Cardiac fibroblast (primary cell): Measurements from ENCODE around the gene NUDC.
"Not testable (repeated sequence)": the region's sequence is repeated elsewhere in the genome, so short reads cannot be mapped to it uniquely, and the experiment has no call there.

Experiments used
- DNase-seq, 2 donors: peaks; one replicate each; pipeline versions ENCODE4 v3.0.0 to v3.0.0-alpha.2; 2010; ENCODE audit warnings: low read depth in 2 of 2
- H3K4me3 ChIP-seq, 2 donors: replicated peaks in 1 of 2; 1 replicate in 1 of 2; 2 replicates in 1 of 2; pipeline ENCODE4 v1.5.1; 2011; ENCODE audit warnings: low read depth in 2 of 2, low read length in 2 of 2, mild to moderate bottlenecking in 2 of 2, moderate library complexity in 1 of 2
- TF ChIP-seq, protein P1 (sequence below): IDR thresholded peaks from one replicate; pipeline ENCODE4 v1.5.1; 2011; ENCODE audit warnings: low read depth, mild to moderate bottlenecking, low read length, inconsistent platforms

NUDC gene

DNA sequence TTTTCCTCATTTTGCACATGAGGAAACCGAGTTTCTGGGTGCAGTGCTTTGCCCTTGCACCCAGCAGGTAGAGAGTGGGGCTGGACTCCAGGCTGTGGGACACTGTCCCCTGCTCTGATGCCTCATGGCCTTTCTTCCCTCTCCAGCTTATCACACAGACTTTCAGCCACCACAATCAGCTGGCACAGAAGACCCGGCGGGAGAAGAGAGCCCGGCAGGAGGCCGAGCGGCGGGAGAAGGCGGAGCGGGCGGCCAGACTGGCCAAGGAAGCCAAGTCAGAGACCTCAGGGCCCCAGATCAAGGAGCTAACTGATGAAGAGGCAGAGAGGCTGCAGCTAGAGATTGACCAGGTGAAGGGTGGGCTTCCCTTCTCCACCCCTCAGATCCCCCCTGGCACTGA is 19.8 kb downstream of the NUDC start:
- DNase-seq = no peak
- TF ChIP-seq, protein P1, sequence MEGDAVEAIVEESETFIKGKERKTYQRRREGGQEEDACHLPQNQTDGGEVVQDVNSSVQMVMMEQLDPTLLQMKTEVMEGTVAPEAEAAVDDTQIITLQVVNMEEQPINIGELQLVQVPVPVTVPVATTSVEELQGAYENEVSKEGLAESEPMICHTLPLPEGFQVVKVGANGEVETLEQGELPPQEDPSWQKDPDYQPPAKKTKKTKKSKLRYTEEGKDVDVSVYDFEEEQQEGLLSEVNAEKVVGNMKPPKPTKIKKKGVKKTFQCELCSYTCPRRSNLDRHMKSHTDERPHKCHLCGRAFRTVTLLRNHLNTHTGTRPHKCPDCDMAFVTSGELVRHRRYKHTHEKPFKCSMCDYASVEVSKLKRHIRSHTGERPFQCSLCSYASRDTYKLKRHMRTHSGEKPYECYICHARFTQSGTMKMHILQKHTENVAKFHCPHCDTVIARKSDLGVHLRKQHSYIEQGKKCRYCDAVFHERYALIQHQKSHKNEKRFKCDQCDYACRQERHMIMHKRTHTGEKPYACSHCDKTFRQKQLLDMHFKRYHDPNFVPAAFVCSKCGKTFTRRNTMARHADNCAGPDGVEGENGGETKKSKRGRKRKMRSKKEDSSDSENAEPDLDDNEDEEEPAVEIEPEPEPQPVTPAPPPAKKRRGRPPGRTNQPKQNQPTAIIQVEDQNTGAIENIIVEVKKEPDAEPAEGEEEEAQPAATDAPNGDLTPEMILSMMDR = no peak
- H3K4me3 ChIP-seq = no peak overlapping the region

DNA sequence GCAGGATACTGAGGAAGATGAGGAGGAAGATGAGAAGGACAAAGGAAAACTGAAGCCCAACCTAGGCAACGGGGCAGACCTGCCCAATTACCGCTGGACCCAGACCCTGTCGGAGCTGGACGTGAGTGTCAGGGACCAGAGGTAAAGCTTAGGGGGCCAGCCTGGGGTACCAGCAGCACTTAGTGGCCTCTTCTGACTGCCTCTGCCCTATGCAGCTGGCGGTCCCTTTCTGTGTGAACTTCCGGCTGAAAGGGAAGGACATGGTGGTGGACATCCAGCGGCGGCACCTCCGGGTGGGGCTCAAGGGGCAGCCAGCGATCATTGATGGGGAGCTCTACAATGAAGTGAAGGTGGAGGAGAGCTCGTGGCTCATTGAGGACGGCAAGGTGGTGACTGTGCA is 21.1 kb downstream of the NUDC start:
- DNase-seq = no peak
- H3K4me3 ChIP-seq = no peak overlapping the region
- TF ChIP-seq, protein P1 = no peak

DNA sequence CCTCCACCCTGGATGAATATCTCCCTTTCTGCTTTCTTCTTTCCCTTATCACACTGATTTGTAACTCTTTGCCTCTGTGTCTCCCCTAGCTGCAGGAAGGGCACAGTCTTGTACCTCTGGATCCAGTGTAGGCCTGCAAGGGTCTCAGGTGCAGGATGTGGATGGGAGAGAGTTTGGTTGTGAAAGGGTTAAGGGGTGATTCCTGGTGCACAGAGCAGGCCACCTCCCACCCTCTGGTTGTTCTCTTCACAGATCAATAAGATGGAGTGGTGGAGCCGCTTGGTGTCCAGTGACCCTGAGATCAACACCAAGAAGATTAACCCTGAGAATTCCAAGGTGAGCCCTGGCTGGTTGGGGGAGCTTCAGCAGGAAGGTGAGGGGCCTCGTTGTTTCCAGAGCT is 23.6 kb downstream of the NUDC start:
- TF ChIP-seq, protein P1 = no peak
- no peak overlapping the region for H3K4me3 ChIP-seq
- DNase-seq = no peak

DNA sequence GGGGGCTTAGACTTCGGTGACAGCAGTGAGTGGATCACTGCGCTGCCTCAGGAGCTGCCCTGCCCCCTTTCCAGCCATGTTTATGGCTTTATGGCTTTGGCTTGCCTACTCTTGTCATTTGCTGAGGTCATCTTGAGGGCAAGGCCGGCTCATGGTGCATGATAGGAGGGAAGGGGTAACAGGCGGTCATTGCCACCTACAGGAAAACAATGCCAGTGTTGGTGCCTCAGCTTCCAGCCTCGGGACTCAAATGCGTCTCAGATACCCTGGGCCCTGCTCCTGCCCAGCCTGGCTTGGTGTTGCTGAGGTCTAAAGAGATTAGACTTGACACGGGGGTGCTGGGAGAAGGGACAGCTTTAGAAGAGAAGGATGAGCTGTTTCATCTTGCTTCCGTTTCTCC is 24.2 kb downstream of the NUDC start:
- no peak for DNase-seq
- no peak overlapping the region for H3K4me3 ChIP-seq
- TF ChIP-seq, protein P1 = no peak

DNA sequence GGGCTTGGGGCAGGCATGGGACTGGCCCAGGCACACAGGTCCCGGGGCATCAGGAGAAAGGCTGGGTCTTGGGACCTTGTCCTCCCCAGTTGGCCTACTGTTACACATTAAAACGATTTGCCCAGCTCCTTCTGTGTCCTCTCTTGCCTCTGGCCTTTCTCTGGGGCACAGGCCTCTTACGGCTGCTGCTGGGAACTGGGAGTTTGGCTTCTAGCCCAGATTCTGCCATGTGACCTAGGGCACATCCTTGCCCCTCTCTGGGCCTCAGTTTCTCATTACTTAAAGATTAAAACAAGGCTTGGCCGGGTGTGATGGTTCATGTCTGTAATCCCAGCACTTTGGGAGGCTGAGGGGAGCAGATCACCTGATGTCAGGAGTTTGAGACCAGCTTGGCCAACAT is 24.7 kb downstream of the NUDC start:
- TF ChIP-seq, protein P1 = no peak
- peak in 1 of 2 donors; percentile 11 for DNase-seq
- H3K4me3 ChIP-seq = no peak overlapping the region

DNA sequence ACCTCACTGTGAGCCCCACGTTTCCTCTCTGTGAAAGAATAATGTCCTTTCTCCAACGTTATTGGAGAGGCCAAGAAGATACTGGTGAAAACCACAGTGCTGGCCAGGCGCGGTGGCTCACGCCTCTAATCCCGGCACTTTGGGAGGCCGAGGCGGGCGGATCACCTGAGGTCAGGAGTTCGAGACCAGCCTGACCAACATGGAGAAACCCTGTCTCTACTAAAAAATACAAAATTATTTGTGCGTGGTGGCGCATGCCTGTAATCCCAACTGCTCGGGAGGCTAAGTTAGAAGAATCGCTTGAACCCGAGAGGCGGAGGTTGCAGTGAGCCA is 27.1 kb downstream of the NUDC start:
- DNase-seq, H3K4me3 ChIP-seq: not testable (repeated sequence)

DNA sequence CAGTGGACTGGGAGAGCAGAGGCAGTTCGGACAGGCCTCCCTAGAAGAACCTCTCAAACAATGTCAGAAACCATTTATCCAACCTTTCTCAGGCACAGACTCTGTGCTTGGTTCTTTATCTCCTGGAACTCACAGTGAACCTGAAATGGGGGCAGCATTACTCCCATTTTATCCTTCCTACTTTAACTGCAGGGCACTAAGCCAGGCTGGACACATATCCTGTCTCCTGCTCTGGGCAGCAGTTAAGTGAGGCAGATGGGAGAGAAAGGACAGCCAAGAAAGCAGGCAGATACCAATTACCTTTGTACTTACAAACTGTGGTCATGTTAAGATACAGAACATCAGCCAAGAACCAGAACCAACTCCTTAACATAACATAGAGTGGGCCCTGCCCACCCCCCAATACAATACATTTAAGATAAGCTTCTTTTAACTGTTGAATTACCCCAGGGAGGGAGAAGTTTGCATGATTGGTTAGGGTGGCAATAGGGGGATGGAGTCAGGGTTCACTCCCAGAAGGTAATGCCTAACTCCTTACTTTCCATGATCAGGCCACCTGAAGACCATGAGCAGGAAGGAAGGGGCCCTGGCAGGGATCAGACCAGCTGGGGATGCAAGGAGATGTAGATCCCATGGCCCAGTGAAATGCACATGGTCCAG is 27.9 kb downstream of the NUDC start:
- H3K4me3 ChIP-seq = no peak overlapping the region
- DNase-seq = peak in 1 of 2 donors; percentile 55
- TF ChIP-seq, protein P1 = no peak
